ENCODE measurements around the gene SEMA4A. TPM values are rescaled to one million over a fixed set of nuclear protein-coding genes. Genes with fewer than 3 reads are reported as not detected.

Gene SEMA4A
- total and polyA plus RNA-seq, 9 of the 15 experiments (the other 6 are each of a cell fraction or from before 2014, with no cell fraction given), result 0.04 to 1.7 (median 0.45) TPM

- no peak for TF ChIP-seq ZNF3 (CRISPR knock-in tag; IDR thresholded peaks at IDR 0.05)
- 0 out of 2 replicates have a peak, but pooled peaks have one; percentile 2 for TF ChIP-seq ZKSCAN1 (IDR thresholded peaks at IDR 0.05; ENCODE audit: low read depth, low read length)
- peak; percentile 28; the same call in 1 of the 2 replicates for TF ChIP-seq MXI1 (IDR thresholded peaks at IDR 0.05; ENCODE audit: low read depth, low read length)
- TF ChIP-seq NR2F6 (CRISPR knock-in tag; IDR thresholded peaks at IDR 0.05), result no peak
- peak; percentile 93 for TF ChIP-seq SMARCA4 (IDR thresholded peaks at IDR 0.05)
- TF ChIP-seq NRF1 (conservative IDR thresholded peaks at IDR 0.05 in 1 of 2, IDR thresholded peaks at IDR 0.05 in 1 of 2), result peak; percentile 35 to 39; a peak in 3 of 4 replicates
- TF ChIP-seq LARP7 (IDR thresholded peaks at IDR 0.05), result peak; percentile 82; the same call in 1 of the 2 replicates
- no peak; the same call in 1 of the 2 replicates for TF ChIP-seq ILF3 (IDR thresholded peaks at IDR 0.05; ENCODE audit: borderline replicate concordance)
- peak; percentile 21; the same call in 1 of the 2 replicates for TF ChIP-seq TEAD4 (IDR thresholded peaks at IDR 0.05; ENCODE audit: low read length)
- no peak for TF ChIP-seq TEAD4 (CRISPR knock-in tag; IDR thresholded peaks at IDR 0.05; ENCODE audit: borderline replicate concordance)
- no peak for TF ChIP-seq GABPA (tag; conservative IDR thresholded peaks at IDR 0.05; ENCODE audit: low read depth)
- peak in 1 of 2 experiments; percentile 49; a peak in 2 of 4 replicates for TF ChIP-seq FOXK2 (conservative IDR thresholded peaks at IDR 0.05 in 1 of 2, IDR thresholded peaks at IDR 0.05 in 1 of 2; ENCODE audit: low read depth in 2 of 2)
- no peak for TF ChIP-seq ZNF398 (CRISPR knock-in tag; IDR thresholded peaks at IDR 0.05)
- no peak for TF ChIP-seq TCF3 (CRISPR knock-in tag; IDR thresholded peaks at IDR 0.05)
- TF ChIP-seq BACH1 (tag; IDR thresholded peaks at IDR 0.05), result no peak
- TF ChIP-seq SMARCC2 (IDR thresholded peaks at IDR 0.05; ENCODE audit: low read depth), result peak; percentile 68; the same call in 1 of the 2 replicates
- 0 out of 6 replicates have a peak, but pooled peaks of 1 of the 3 experiments have one; percentile 5 for TF ChIP-seq CTCF (IDR thresholded peaks at IDR 0.05 in 2 of 3, conservative IDR thresholded peaks at IDR 0.05 in 1 of 3; ENCODE audit: insufficient read depth in 2 of 3, low read depth in 1 of 3, low read length in 3 of 3)
- peak; percentile 53; the same call in 1 of the 2 replicates for TF ChIP-seq BHLHE40 (IDR thresholded peaks at IDR 0.05; ENCODE audit: low read length)
- TF ChIP-seq ZFPM2 (CRISPR knock-in tag; IDR thresholded peaks at IDR 0.05), result no peak
- TF ChIP-seq EP300 (IDR thresholded peaks at IDR 0.05; ENCODE audit: low read length), result 0 out of 2 replicates have a peak, but pooled peaks have one; percentile 25
- peak; percentile 81 for TF ChIP-seq MTA3 (IDR thresholded peaks at IDR 0.05; ENCODE audit: borderline replicate concordance)
- TF ChIP-seq PHF8 (IDR thresholded peaks at IDR 0.05; ENCODE audit: borderline replicate concordance, low read length), result peak; percentile 78; the same call in 1 of the 2 replicates
Observed at GRCh38 chr1:156114101-156114918, 39.1 kb upstream of the SEMA4A start, which contains the start of gene LMNA (continued).
